Subcutaneous abdominal adipose tissue (tissue), 5 donors: ENCODE measurements around the gene RAB33A.

Source experiments
- H3K27ac ChIP-seq: one replicate; pipeline ENCODE4 v1.7.0; 2013; ENCODE audit warnings: low read depth, mild to moderate bottlenecking, inconsistent platforms, low read length, moderate library complexity
- H3K27me3 ChIP-seq, 5 donors: one replicate each; pipeline ENCODE4 v1.7.0; 2013; ENCODE audit warnings: low read length in 5 of 5, inconsistent platforms in 1 of 5; ENCODE audit not compliant: control insufficient read depth in 5 of 5, insufficient read depth in 4 of 5
- H3K36me3 ChIP-seq, 5 donors: one replicate each; pipeline ENCODE4 v1.7.0; 2013; ENCODE audit warnings: low read length in 5 of 5; ENCODE audit not compliant: control insufficient read depth in 5 of 5, insufficient read depth in 5 of 5
- H3K4me1 ChIP-seq, 5 donors: one replicate each; pipeline ENCODE4 v1.7.0; 2013; ENCODE audit warnings: low read length in 5 of 5, mild to moderate bottlenecking in 3 of 5, moderate library complexity in 1 of 5; ENCODE audit not compliant: control insufficient read depth in 5 of 5, insufficient read depth in 5 of 5
- H3K4me3 ChIP-seq, 5 donors: one replicate each; pipeline ENCODE4 v1.7.0; 2013; ENCODE audit warnings: low read length in 5 of 5, low read depth in 1 of 5
- H3K9ac ChIP-seq, 5 donors: one replicate each; pipeline ENCODE4 v1.7.0; 2013; ENCODE audit warnings: low read length in 5 of 5, mild to moderate bottlenecking in 4 of 5, moderate library complexity in 3 of 5
- H3K9me3 ChIP-seq, 5 donors: one replicate each; pipeline ENCODE4 v1.7.0; 2013; ENCODE audit warnings: low read length in 5 of 5; ENCODE audit not compliant: control insufficient read depth in 5 of 5
- donor health status: healthy.
- donor health status: healthy.
- donor health status: healthy.
- donor health status: healthy.
- donor health status: healthy.

Gene RAB33A

DNA sequence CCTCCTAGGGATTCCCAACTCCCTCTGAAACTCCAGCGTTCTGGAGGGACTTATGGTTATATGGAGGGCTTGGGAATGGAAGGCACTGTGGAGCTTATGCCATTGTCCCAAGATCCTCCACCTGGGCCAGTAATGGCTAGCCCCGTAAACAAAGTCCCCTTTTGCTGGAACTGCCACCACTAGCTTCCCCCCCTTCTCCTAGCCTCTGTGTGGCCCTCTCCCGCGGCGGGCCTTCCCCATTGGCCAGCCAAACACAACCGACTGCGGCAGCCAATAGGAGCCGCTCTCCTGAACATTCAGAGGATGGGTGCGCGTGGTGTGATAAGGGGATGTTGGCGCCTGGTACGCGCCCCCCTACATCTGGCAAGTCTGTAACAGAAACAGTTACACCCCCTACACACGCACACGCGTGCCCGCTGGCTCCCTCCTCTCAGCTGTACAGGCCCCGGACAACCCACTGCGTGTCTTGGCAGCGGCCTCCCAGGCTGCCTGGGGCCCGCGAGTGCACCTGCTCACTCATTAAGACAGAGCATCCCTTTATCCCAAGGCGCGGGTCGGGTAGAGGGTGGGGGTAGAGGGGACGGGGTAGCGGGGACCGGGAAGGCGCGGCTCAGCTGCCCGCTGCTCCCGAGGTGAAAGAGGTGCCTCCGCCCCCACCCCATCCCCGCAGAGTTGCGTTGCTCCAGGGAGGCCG is 863 bp upstream of the RAB33A start:
- H3K27ac ChIP-seq = no peak overlapping the region
- no peaks in the 10 kb centered on the region for H3K36me3 ChIP-seq
- no peak overlapping the region for H3K9ac ChIP-seq
- peaks cover 6 to 15% (median 14%) of the 10 kb centered on the region in 5 donors for H3K27me3 ChIP-seq
- H3K9me3 ChIP-seq = no peaks in the 10 kb centered on the region
- H3K4me3 ChIP-seq = peak overlapping the region in 4 of 5 donors; percentile 48 to 70 (median 59)
- H3K4me1 ChIP-seq = peaks cover 2 to 33% (median 29%) of the 10 kb centered on the region in 5 donors

DNA sequence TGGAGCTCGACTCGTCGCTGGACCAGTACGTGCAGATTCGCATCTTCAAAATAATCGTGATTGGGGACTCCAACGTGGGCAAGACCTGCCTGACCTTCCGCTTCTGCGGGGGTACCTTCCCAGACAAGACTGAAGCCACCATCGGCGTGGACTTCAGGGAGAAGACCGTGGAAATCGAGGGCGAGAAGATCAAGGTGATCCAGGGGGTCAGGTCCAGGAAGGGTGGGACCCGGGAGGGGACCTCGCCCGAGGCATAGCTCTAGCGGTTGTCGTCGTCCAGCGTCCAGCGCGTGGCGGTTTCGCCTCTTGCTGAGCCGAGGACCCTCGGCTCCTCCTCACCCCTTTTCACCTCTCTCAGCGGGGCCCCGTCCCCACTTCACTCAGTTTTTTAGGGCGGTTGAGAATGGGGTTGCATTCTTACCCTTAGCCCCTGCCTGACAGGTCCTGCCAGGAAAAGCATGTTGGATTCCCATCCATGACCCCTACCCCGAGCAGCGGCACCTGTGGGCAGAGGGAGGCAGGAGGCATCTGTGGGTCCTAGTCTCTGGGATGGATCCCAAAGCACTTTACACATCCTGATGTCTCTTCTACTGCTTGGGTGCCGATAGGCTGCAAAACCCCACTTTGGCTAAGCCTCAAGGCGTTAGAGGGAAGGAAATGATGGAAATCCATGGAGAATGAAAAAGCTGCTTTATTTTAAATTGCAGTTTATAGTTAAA is 524 bp downstream of the RAB33A start:
- Histone ChIP-seq H3K27me3 (peaks cover 6 to 19% (median 14%) of the 10 kb centered on the region in 5 donors), H3K36me3 (no peaks in the 10 kb centered on the region), H3K4me3 (peak overlapping the region in 4 of 5 donors; percentile 48 to 70 (median 59)), H3K9ac (no peak overlapping the region), H3K27ac (no peak overlapping the region), H3K4me1 (peaks cover 2 to 28% (median 22%) of the 10 kb centered on the region in 5 donors), H3K9me3 (no peaks in the 10 kb centered on the region)

DNA sequence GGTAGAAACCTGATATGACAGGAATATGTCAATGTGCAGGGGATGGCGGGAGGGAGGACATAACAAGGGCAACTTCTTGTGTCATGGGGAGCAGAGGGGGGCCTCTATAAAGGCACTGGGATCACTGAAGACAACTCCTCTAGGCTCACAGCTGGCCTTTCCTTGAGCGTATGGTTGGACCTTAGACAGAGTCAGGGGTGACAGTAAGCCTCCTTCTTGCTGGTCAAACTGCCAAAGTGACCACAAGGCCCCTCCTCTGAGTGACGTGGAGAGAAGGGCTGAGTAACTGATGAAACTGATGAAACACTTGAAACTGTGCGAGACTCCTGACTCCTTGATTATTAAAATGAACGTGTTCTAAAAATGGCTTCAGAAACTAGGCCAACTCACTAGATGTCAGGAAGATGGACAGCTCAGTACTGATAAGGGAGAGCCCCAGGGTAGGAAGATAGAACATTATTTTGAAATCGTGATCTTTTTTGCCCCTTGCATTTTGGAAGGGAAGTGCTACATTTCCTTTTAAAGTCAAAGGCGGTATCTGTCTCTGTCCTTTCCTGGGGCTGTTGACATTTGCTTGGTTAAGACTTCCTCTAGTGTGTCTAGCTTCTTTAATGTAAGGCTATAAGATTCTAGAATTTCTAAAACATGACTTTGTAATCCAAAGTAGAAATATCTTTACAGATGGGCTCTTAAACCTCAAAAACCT is 1.6 kb downstream of the RAB33A start:
- no peaks in the 10 kb centered on the region for H3K9me3 ChIP-seq
- H3K36me3 ChIP-seq = no peaks in the 10 kb centered on the region
- H3K4me1 ChIP-seq = peaks cover 2 to 28% (median 22%) of the 10 kb centered on the region in 5 donors
- peak overlapping the region; percentile 81 for H3K27ac ChIP-seq
- H3K9ac ChIP-seq = peak overlapping the region in 1 of 5 donors; percentile 44
- H3K4me3 ChIP-seq = no peak overlapping the region
- peaks cover 6 to 19% (median 15%) of the 10 kb centered on the region in 5 donors for H3K27me3 ChIP-seq

DNA sequence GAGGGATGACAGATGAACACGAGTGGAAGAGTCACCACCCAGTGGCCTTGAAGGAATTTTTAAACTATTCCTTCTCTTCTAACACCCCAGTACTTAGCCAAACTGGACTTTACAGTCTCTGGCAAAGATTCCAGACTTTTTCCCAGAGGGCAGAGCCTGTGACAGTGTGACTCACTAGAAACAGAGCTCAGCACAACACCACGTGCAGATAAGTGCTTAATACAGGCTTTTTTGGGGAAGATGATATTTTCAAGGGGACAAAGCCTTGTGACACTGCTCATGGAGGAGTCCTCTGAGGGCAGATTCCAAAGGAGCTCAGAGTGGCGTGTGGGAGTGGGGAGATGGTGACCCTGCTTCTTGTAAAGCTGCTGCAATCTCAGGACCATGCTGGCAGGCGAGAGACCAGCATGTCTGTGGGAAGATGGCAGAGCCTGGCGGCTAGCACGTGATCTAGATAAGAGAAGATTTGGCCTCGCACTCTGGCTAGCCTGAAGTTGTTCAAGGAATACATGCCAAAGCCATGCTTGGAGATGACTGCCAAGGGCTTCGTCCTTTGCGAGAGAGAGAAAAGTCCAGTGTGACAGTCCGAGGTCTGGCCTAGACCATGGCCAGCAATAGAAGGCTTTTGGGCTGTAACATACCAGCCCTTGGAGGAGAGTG is 2.4 kb downstream of the RAB33A start:
- Histone ChIP-seq H3K9ac (no peak overlapping the region), H3K9me3 (no peaks in the 10 kb centered on the region), H3K4me1 (peaks cover 2 to 28% (median 22%) of the 10 kb centered on the region in 5 donors), H3K27me3 (peaks cover 6 to 19% (median 15%) of the 10 kb centered on the region in 5 donors), H3K4me3 (no peak overlapping the region), H3K27ac (peak overlapping the region; percentile 81), H3K36me3 (no peaks in the 10 kb centered on the region)

DNA sequence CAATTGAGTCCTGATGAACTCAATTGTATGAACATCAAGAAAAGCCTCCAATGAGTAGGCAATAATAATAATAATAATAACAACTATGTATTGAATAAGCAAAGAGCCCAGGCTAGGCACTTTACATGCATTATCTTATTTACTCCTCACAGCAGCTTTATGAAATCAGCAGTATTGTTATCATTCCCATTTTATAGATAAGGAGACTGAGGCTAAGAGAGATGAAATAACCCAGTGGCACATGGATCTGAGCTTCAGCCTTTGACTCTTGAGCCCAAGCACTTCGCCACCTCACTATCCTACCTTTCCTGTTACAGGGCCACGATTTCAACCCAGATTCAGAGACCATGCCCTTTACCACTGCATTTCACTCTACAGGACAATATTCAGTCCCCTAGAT is 3.2 kb downstream of the RAB33A start:
- H3K9me3 ChIP-seq = no peaks in the 10 kb centered on the region
- peaks cover 2 to 28% (median 22%) of the 10 kb centered on the region in 5 donors for H3K4me1 ChIP-seq
- H3K36me3 ChIP-seq = no peaks in the 10 kb centered on the region
- H3K27ac ChIP-seq = peak overlapping the region; percentile 22
- H3K4me3 ChIP-seq = no peak overlapping the region
- peaks cover 6 to 23% (median 15%) of the 10 kb centered on the region in 5 donors for H3K27me3 ChIP-seq
- H3K9ac ChIP-seq = no peak overlapping the region

DNA sequence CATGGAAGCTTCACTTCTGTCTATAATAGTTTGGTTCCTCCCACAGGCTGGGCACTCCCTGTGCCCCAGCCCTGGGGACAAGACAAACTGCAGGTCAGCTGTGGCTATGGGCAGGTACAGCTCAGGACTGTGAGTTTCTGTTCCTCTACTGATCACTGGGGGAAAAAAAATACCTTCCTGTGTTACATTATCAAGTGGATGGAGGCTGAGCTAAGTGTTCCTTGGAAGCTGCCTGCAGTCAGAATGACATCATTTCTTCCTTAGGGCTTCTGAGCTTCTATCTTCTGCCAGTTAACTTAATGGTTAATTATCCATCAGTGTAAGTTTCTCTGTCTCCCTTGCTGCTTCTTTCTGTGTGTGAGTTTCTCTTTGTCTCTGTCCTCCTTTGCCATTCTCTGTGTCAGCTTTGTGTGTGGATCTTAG is 4.6 kb downstream of the RAB33A start:
- H3K9me3 ChIP-seq = no peaks in the 10 kb centered on the region
- no peak overlapping the region for H3K4me3 ChIP-seq
- H3K9ac ChIP-seq = no peak overlapping the region
- no peaks in the 10 kb centered on the region for H3K36me3 ChIP-seq
- no peak overlapping the region for H3K27ac ChIP-seq
- peaks cover 2 to 22% (median 15%) of the 10 kb centered on the region in 5 donors for H3K4me1 ChIP-seq
- peaks cover 6 to 18% (median 11%) of the 10 kb centered on the region in 5 donors for H3K27me3 ChIP-seq

DNA sequence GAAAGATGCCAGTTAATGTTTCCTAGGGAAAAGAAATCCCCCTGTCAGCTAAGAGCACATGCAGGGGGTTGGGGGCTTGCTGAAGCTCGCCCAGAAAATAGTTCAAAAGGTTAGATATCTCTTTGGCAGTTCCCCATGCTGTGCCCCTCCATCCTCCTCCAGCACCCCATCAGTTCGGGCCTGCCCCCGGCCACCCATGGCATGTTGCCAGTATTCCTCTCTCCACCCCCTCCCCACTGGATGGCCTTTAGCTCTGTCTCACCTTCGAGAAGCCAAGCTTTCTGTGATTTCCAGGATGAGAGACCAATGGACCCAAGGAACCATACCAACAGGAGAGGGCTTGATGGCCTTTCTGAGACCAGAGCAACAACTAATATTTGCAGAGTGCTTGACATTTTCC is 5.2 kb downstream of the RAB33A start:
- no peak overlapping the region for H3K4me3 ChIP-seq
- no peak overlapping the region for H3K27ac ChIP-seq
- H3K9me3 ChIP-seq = no peaks in the 10 kb centered on the region
- peaks cover 4 to 18% (median 7%) of the 10 kb centered on the region in 5 donors for H3K27me3 ChIP-seq
- H3K36me3 ChIP-seq = no peaks in the 10 kb centered on the region
- no peak overlapping the region for H3K9ac ChIP-seq
- peaks cover 2 to 19% (median 9%) of the 10 kb centered on the region in 5 donors for H3K4me1 ChIP-seq

DNA sequence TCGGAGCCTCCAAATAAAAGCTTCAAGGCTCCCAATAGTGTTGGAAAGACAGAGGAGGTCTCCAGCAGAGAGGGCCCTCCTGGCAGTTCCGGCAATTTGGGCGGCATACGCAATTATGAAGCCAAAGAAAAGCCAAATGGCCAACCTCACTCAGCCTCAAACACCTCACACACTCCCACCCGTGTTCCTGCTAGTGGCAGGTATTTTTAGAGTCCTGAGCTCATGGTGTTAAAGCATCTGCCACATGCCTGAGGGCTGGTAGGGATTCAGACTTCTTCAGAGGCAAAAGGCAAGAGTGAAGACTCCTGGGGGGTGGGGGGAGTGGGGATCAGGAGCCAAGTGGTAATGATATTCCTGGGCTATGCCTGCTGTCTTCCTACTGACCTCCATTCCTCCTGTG is 7.4 kb downstream of the RAB33A start:
- Histone ChIP-seq H3K36me3 (no peaks in the 10 kb centered on the region), H3K4me1 (peaks cover 0 to 6% (median 5%) of the 10 kb centered on the region in 5 donors), H3K27me3 (peaks cover 0 to 9% (median under 1%) of the 10 kb centered on the region in 5 donors), H3K4me3 (no peak overlapping the region), H3K9ac (no peak overlapping the region), H3K9me3 (no peaks in the 10 kb centered on the region), H3K27ac (no peak overlapping the region)

DNA sequence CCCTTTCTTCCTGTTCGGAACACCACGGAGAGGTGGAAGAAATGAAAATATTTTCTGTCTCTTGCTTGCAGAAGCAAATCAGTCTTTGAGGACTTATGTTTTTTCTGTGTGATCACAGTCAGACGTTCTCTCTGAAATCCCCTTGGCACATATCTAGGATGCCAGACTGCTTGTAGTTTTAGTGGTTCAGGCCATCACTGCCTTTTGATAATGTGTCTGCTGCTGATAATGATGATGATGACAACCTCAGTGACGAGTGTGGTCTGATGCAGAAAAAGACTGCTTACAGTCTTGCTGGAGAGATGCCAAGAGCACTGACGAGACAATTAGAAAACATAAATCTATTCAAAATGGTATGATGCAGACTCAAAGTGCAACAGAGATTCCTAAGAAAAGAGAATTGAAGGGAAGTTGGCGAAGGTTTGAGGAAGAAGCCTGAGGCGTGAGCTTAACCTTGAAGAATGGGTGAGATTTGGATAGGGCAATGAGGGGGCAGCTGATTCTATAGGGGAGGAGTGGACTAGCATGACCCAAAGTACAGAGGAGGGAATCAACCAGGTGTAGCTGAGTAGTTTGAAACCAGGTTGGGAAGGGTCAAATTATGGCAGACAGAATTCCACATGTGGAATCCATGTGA is 7.9 kb downstream of the RAB33A start:
- Histone ChIP-seq H3K27ac (no peak overlapping the region), H3K36me3 (no peaks in the 10 kb centered on the region), H3K27me3 (peaks cover 0 to 9% (median 2%) of the 10 kb centered on the region in 5 donors), H3K9me3 (no peaks in the 10 kb centered on the region), H3K9ac (no peak overlapping the region), H3K4me1 (peaks cover 0 to 1% (median 0%) of the 10 kb centered on the region in 5 donors), H3K4me3 (no peak overlapping the region)
